ENCODE data around the gene WDR88. TPM values are rescaled to one million over a fixed set of nuclear protein-coding genes. Genes with fewer than 3 reads are reported as not detected.

WDR88 gene
- total and polyA plus RNA-seq, 2 donors from 2014 or later, result not detected

GRCh38 chr19:33175886-33176669, 44.2 kb downstream of the WDR88 start:
- H3K9me3 ChIP-seq (ENCODE audit: control insufficient read depth in 2 of 3, insufficient read depth in 1 of 3, low read length in 3 of 3), result no peaks in the 10 kb centered on the region
- H3K4me3 ChIP-seq (ENCODE audit: low read length in 3 of 3), result peak overlapping the region; percentile 80 to 88 (median 86)
- DNase-seq (peak in 2 of 5 donors; percentile 46 to 63), FAIRE-seq (no peak)
- no peak for TF ChIP-seq CTCF (IDR thresholded peaks at IDR 0.05; ENCODE audit: borderline replicate concordance, extremely low read depth, insufficient read depth)
- peak overlapping the region; percentile 90 to 91 for H3K27ac ChIP-seq (ENCODE audit: low read depth in 2 of 2, low read length in 2 of 2)
- H3K9ac ChIP-seq (ENCODE audit: low read length in 3 of 3), result peak overlapping the region; percentile 69 to 94 (median 84)
- no peaks in the 10 kb centered on the region for H3K36me3 ChIP-seq (ENCODE audit: control insufficient read depth in 2 of 3, insufficient read depth in 3 of 3, low read length in 3 of 3)
- H3K4me1 ChIP-seq (ENCODE audit: control insufficient read depth in 2 of 3, insufficient read depth in 2 of 3, low read depth in 1 of 3, low read length in 3 of 3), result peaks cover 2 to 15% (median 10%) of the 10 kb centered on the region in 3 donors
- H3K27me3 ChIP-seq (ENCODE audit: control insufficient read depth, insufficient read depth, low read length), result no peaks in the 10 kb centered on the region
- intact Hi-C loops (cut with DNase I), result no loop called here

- peak; percentile 70 for FAIRE-seq
- DNase-seq, result peak; percentile 99 to 100 (median 99)
- H3K4me3 ChIP-seq (ENCODE audit: low read length in 3 of 3), result peak overlapping the region; percentile 80 to 88 (median 86)
- no peaks in the 10 kb centered on the region for H3K27me3 ChIP-seq (ENCODE audit: control insufficient read depth, insufficient read depth, low read length)
- peak overlapping the region; percentile 90 to 91 for H3K27ac ChIP-seq (ENCODE audit: low read depth in 2 of 2, low read length in 2 of 2)
- H3K9me3 ChIP-seq (ENCODE audit: control insufficient read depth in 2 of 3, insufficient read depth in 1 of 3, low read length in 3 of 3), result no peaks in the 10 kb centered on the region
- peak overlapping the region; percentile 69 to 94 (median 84) for H3K9ac ChIP-seq (ENCODE audit: low read length in 3 of 3)
- no peaks in the 10 kb centered on the region for H3K36me3 ChIP-seq (ENCODE audit: control insufficient read depth in 2 of 3, insufficient read depth in 3 of 3, low read length in 3 of 3)
- no peak for TF ChIP-seq CTCF (IDR thresholded peaks at IDR 0.05; ENCODE audit: borderline replicate concordance, extremely low read depth, insufficient read depth)
- intact Hi-C loops (cut with DNase I), result no loop called here
- peaks cover 2 to 15% (median 10%) of the 10 kb centered on the region in 3 donors for H3K4me1 ChIP-seq (ENCODE audit: control insufficient read depth in 2 of 3, insufficient read depth in 2 of 3, low read depth in 1 of 3, low read length in 3 of 3)
Observed at GRCh38 chr19:33176670-33177416, 44.9 kb downstream of the WDR88 start.

- DNase-seq (peak in 1 of 5 donors; percentile 79), FAIRE-seq (no peak)
- Histone ChIP-seq H3K4me1 (ENCODE audit: control insufficient read depth in 2 of 3, insufficient read depth in 2 of 3, low read depth in 1 of 3, low read length in 3 of 3) (peaks cover 2 to 15% (median 10%) of the 10 kb centered on the region in 3 donors), H3K27ac (ENCODE audit: low read depth in 2 of 2, low read length in 2 of 2) (peak overlapping the region; percentile 68 to 91), H3K4me3 (ENCODE audit: low read length in 3 of 3) (peak overlapping the region; percentile 22 to 88 (median 70)), H3K36me3 (ENCODE audit: control insufficient read depth in 2 of 3, insufficient read depth in 3 of 3, low read length in 3 of 3) (no peaks in the 10 kb centered on the region), H3K9ac (ENCODE audit: low read length in 3 of 3) (peak overlapping the region; percentile 32 to 66 (median 43)), H3K9me3 (ENCODE audit: control insufficient read depth in 2 of 3, insufficient read depth in 1 of 3, low read length in 3 of 3) (no peaks in the 10 kb centered on the region), H3K27me3 (ENCODE audit: control insufficient read depth, insufficient read depth, low read length) (no peaks in the 10 kb centered on the region)
- TF ChIP-seq CTCF (IDR thresholded peaks at IDR 0.05; ENCODE audit: borderline replicate concordance, extremely low read depth, insufficient read depth), result no peak
- intact Hi-C loops (cut with DNase I), result no loop called here
Observed at GRCh38 chr19:33177417-33177979, 45.6 kb downstream of the WDR88 start.

Data from kidney (tissue), 14 donors.